Kidney (tissue), 14 donors: ENCODE measurements around the gene ZBTB17. TPM values are rescaled to one million over a fixed set of nuclear protein-coding genes. Genes with fewer than 3 reads are reported as not detected.

ENCODE experiments used
- DNase-seq, 5 donors: peaks; one replicate each; pipeline ENCODE4 v3.0.0-alpha.2; 2013 to 2020
- FAIRE-seq: peaks from 2 replicates; lab custom pipeline; 2012; peaks lifted over from hg19 to GRCh38; lab: Jason Lieb, UNC
- H3K27ac ChIP-seq, 2 donors: one replicate each; pipeline ENCODE4 v1.7.0; 2013; ENCODE audit warnings: low read depth in 2 of 2, low read length in 2 of 2, inconsistent platforms in 1 of 2
- H3K27me3 ChIP-seq: one replicate; pipeline ENCODE4 v1.7.1; 2013; ENCODE audit warnings: low read length, inconsistent platforms; ENCODE audit not compliant: control insufficient read depth, insufficient read depth
- H3K36me3 ChIP-seq, 3 donors: one replicate each; pipeline versions ENCODE4 v1.7.0 to v1.7.1; 2013; ENCODE audit warnings: low read length in 3 of 3, control low read depth in 1 of 3, inconsistent platforms in 1 of 3; ENCODE audit not compliant: insufficient read depth in 3 of 3, control insufficient read depth in 2 of 3
- H3K4me1 ChIP-seq, 3 donors: one replicate each; pipeline versions ENCODE4 v1.7.0 to v1.7.1; 2013; ENCODE audit warnings: low read length in 3 of 3, inconsistent platforms in 1 of 3, low read depth in 1 of 3; ENCODE audit not compliant: control insufficient read depth in 2 of 3, insufficient read depth in 2 of 3
- H3K4me3 ChIP-seq, 3 donors: one replicate each; pipeline versions ENCODE4 v1.7.0 to v1.8.1; 2013; ENCODE audit warnings: low read length in 3 of 3, control low read depth in 1 of 3, inconsistent platforms in 1 of 3
- H3K9ac ChIP-seq, 3 donors: one replicate each; pipeline versions ENCODE4 v1.7.0 to v1.7.1; 2013; ENCODE audit warnings: low read length in 3 of 3, control low read depth in 1 of 3, inconsistent platforms in 1 of 3
- H3K9me3 ChIP-seq, 3 donors: one replicate each; pipeline versions ENCODE4 v1.7.0 to v1.7.1; 2013; ENCODE audit warnings: low read length in 3 of 3, control low read depth in 1 of 3, inconsistent platforms in 1 of 3; ENCODE audit not compliant: control insufficient read depth in 2 of 3, insufficient read depth in 1 of 3
- intact Hi-C: fragments of 100-400 bp; cut with DNase I; formaldehyde crosslinking; loops from one replicate; pipeline ENCODE4 v1.11.1; 2022
- polyA plus RNA-seq: library from polyadenylated mRNA; stranded (reverse); fragments of 350-450 nt; fragmentation: Illumina TruSeq; extraction: RNeasy Lipid Tissue Mini Kit (QIAGEN cat#74804); gene quantifications from one replicate; pipeline ENCODE4 v1.2.3, GENCODE V29; 2014; ENCODE audit warnings: low read depth, low replicate concordance; ENCODE audit not compliant: insufficient read depth
- total RNA-seq: library from RNA; stranded (reverse); fragmentation: NEBNext Ultra II Directional; extraction: Animal tissue kit (Norgen Biotek cat#: 25700); gene quantifications from one replicate; pipeline ENCODE4 v1.2.1, GENCODE V29; 2021
- TF ChIP-seq, protein P1 (sequence below): IDR thresholded peaks from 3 replicates; pipeline ENCODE4 v1.5.1; 2012; ENCODE audit warnings: mild to moderate bottlenecking, moderate library complexity, borderline replicate concordance; ENCODE audit not compliant: insufficient read depth; ENCODE audit errors: extremely low read depth
- donor health status: control.
- donor health status: control.
- donor health status: control.
- donor health status: control.
- donor health status: control.
- donor health status: DM: yes; HTN: yes; CAD: no.
- donor health status: Normal renal cell carcinoma (clear cell type).

Gene ZBTB17
- total and polyA plus RNA-seq, 2 donors from 2014 or later = 33.1 to 41.5 TPM

DNA sequence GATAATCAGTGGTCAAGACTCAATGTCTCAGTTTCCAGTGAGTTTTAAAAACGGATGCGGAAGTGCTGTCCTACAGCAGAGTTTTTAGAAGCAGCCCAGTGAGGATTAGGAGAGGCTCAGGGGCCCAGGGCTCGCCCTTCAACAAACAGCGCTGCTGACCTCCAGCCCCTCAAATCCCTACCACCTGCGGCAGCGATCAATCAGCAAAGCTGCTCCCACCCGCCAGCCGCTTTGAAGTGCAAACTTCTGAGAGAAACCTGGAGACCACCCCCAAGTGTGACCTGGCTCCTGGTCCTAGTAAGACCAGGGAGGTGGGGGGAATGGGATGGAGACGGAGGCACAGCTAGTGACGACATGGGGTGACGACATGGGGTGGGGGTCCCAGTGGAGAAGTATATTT lies 14.4 kb downstream of the ZBTB17 start:
- no peaks in the 10 kb centered on the region for H3K27me3 ChIP-seq
- FAIRE-seq (no peak), DNase-seq (no peak)
- H3K9me3 ChIP-seq = no peaks in the 10 kb centered on the region
- no peak overlapping the region for H3K9ac ChIP-seq
- no peak overlapping the region for H3K27ac ChIP-seq
- no peak overlapping the region for H3K4me3 ChIP-seq
- peaks cover 0 to 10% (median 7%) of the 10 kb centered on the region in 3 donors for H3K4me1 ChIP-seq
- peaks cover 0 to 2% (median 0%) of the 10 kb centered on the region in 3 donors for H3K36me3 ChIP-seq
- intact Hi-C loops = no loop called here
- TF ChIP-seq, protein P1, sequence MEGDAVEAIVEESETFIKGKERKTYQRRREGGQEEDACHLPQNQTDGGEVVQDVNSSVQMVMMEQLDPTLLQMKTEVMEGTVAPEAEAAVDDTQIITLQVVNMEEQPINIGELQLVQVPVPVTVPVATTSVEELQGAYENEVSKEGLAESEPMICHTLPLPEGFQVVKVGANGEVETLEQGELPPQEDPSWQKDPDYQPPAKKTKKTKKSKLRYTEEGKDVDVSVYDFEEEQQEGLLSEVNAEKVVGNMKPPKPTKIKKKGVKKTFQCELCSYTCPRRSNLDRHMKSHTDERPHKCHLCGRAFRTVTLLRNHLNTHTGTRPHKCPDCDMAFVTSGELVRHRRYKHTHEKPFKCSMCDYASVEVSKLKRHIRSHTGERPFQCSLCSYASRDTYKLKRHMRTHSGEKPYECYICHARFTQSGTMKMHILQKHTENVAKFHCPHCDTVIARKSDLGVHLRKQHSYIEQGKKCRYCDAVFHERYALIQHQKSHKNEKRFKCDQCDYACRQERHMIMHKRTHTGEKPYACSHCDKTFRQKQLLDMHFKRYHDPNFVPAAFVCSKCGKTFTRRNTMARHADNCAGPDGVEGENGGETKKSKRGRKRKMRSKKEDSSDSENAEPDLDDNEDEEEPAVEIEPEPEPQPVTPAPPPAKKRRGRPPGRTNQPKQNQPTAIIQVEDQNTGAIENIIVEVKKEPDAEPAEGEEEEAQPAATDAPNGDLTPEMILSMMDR = no peak

DNA sequence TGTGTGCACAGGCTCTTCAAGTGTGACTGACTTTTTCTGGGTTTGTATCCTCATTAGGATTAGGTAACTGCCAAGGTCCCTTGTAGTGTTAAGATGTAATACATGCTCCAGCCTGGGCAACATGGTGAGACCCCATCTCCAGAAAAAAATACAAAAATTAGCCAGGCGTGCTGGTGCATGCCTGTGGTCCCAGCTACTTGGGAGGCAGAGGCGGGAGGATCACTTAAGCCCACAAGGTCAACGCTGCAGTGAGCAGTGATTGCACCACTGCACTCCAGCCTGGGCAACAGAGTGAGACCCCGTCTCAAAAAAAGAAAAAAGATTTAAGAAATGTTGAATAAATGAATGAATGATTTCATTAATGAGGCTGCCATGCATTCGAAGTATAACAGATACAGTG lies 15.1 kb downstream of the ZBTB17 start:
- Histone ChIP-seq H3K9me3 (no peaks in the 10 kb centered on the region), H3K9ac (no peak overlapping the region)
- TF ChIP-seq, protein P1 = no peak

DNA sequence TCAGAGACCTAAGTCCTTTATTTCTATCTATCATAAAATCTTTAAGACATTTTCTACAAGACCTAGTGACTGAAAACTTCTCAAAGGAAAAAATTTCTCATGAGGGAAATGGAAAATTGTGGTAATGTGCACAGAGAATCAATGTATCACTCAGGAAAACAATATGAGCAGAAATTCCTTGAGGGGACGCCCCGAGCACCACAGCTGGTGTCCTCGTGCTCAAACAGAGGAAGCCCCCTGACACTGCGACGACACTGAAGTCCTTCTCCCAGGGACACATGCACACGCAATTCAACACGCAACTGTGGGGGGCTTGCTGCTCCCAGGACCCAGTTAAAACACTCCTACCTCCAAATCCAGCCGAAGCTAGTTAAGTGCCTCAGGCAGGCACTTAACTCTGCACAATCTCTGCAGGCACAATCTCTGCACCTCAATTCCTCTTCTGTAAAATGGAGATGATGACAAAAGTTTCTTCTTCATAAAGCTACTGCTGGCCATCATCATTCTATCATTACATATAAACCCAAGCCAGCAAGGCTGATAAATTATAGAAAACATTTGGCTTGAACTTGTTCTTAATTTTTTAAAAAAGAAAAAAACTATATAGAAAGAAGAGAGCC lies 16.0 kb downstream of the ZBTB17 start:
- Histone ChIP-seq H3K4me1 (peaks cover 0 to 9% (median 0%) of the 10 kb centered on the region in 3 donors), H3K27ac (no peak overlapping the region), H3K9me3 (no peaks in the 10 kb centered on the region), H3K4me3 (no peak overlapping the region), H3K9ac (no peak overlapping the region), H3K27me3 (no peaks in the 10 kb centered on the region), H3K36me3 (no peaks in the 10 kb centered on the region)
- TF ChIP-seq, protein P1 = no peak
- DNase-seq (no peak), FAIRE-seq (no peak)
- intact Hi-C loops = no loop called here

More for the DNA sequence above, 15.1 kb downstream of the ZBTB17 start:
- no peak for FAIRE-seq
- intact Hi-C loops = no loop called here
- Histone ChIP-seq H3K27me3 (no peaks in the 10 kb centered on the region), H3K36me3 (peaks cover 0 to 2% (median 0%) of the 10 kb centered on the region in 3 donors), H3K4me1 (peaks cover 0 to 10% (median under 1%) of the 10 kb centered on the region in 3 donors), H3K4me3 (no peak overlapping the region), H3K27ac (no peak overlapping the region)
- no peak for DNase-seq
